ENCODE measurements around the gene PKD1L1. TPM values are rescaled to one million over a fixed set of nuclear protein-coding genes. Genes with fewer than 3 reads are reported as not detected.

PKD1L1 gene
- polyA plus RNA-seq, 1 of the 3 experiments (the other 2 are of a cell fraction), result 0.10 TPM

DNA sequence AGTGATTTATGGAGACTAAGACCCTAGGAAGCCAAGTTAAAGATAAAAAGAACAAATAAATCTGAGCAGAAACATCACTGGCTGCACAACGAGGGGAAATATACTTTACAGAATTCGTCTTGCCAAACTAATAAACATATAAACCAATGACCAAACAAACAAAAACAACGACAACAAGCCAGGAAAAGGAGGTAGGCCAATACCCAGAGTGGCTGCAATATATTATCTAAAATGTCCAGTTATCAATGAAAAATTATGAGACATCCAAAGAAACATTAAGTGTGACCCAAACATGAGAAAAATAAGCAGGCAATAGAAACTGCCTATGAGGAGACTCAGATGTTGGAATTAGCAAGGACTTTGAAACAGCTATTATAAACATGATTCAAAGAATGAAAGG is 81.0 kb downstream of the PKD1L1 start (continued):
- TF ChIP-seq, protein P1, sequence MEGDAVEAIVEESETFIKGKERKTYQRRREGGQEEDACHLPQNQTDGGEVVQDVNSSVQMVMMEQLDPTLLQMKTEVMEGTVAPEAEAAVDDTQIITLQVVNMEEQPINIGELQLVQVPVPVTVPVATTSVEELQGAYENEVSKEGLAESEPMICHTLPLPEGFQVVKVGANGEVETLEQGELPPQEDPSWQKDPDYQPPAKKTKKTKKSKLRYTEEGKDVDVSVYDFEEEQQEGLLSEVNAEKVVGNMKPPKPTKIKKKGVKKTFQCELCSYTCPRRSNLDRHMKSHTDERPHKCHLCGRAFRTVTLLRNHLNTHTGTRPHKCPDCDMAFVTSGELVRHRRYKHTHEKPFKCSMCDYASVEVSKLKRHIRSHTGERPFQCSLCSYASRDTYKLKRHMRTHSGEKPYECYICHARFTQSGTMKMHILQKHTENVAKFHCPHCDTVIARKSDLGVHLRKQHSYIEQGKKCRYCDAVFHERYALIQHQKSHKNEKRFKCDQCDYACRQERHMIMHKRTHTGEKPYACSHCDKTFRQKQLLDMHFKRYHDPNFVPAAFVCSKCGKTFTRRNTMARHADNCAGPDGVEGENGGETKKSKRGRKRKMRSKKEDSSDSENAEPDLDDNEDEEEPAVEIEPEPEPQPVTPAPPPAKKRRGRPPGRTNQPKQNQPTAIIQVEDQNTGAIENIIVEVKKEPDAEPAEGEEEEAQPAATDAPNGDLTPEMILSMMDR (IDR thresholded peaks at IDR 0.05), result no peak
- TF ChIP-seq CHD2 (IDR thresholded peaks at IDR 0.05; ENCODE audit: low read length, partially characterized antibody) (no peak), JUND (IDR thresholded peaks at IDR 0.05) (no peak), NFIC (IDR thresholded peaks at IDR 0.05; ENCODE audit: borderline replicate concordance) (no peak)
- TF ChIP-seq, protein P2, sequence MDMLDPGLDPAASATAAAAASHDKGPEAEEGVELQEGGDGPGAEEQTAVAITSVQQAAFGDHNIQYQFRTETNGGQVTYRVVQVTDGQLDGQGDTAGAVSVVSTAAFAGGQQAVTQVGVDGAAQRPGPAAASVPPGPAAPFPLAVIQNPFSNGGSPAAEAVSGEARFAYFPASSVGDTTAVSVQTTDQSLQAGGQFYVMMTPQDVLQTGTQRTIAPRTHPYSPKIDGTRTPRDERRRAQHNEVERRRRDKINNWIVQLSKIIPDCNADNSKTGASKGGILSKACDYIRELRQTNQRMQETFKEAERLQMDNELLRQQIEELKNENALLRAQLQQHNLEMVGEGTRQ (IDR thresholded peaks at IDR 0.05; ENCODE audit: borderline replicate concordance, low read depth, low read length), result no peak

DNA sequence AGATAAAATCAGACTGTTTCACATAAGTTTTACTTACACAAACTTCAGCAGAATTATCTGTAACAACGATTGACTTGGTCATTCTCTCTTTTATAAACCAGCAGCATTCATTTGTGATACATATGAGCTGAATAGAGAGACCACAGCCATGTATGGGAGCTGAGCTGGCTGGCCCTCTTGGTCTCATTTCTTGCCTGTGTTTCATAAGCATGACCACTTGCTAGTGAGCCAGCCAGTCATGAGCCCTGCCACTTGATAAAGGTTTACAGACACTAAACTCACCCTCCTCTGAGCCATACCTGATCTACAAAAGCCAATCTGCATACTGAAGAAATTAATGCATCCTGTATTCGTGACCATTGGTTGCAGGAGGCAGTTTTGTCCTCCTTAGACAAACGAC is 82.1 kb downstream of the PKD1L1 start:
- TF ChIP-seq POLR2AphosphoS5 (IDR thresholded peaks at IDR 0.05; ENCODE audit: low read depth, low read length) (no peak), GABPA (IDR thresholded peaks at IDR 0.05; ENCODE audit: low read depth) (no peak), EP300 (IDR thresholded peaks at IDR 0.05; ENCODE audit: borderline replicate concordance in 1 of 2, low read depth in 1 of 2, low read length in 1 of 2) (no peak), JUND (IDR thresholded peaks at IDR 0.05) (no peak), ELF1 (IDR thresholded peaks at IDR 0.05) (no peak), TEAD4 (IDR thresholded peaks at IDR 0.05; ENCODE audit: borderline replicate concordance, insufficient read depth) (no peak), MEF2A (IDR thresholded peaks at IDR 0.05; ENCODE audit: borderline replicate concordance, low read depth) (no peak), FOXJ3 (CRISPR knock-in tag; IDR thresholded peaks at IDR 0.05) (no peak), RCOR1 (IDR thresholded peaks at IDR 0.05; ENCODE audit: low read length) (no peak), NFIC (IDR thresholded peaks at IDR 0.05; ENCODE audit: borderline replicate concordance) (no peak)
- TF ChIP-seq, protein P3, sequence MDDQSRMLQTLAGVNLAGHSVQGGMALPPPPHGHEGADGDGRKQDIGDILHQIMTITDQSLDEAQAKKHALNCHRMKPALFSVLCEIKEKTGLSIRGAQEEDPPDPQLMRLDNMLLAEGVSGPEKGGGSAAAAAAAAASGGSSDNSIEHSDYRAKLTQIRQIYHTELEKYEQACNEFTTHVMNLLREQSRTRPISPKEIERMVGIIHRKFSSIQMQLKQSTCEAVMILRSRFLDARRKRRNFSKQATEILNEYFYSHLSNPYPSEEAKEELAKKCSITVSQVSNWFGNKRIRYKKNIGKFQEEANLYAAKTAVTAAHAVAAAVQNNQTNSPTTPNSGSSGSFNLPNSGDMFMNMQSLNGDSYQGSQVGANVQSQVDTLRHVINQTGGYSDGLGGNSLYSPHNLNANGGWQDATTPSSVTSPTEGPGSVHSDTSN (IDR thresholded peaks at IDR 0.05), result no peak
- DNase-seq, result no peak
- Histone ChIP-seq H3K79me2 (ENCODE audit: insufficient read depth) (no peaks in the 10 kb centered on the region), H3K27ac (ENCODE audit: low read depth in 2 of 2, low read length in 1 of 2) (no peak overlapping the region), H3K4me2 (no peak overlapping the region), H3K27me3 (ENCODE audit: insufficient read depth) (no peaks in the 10 kb centered on the region), H4K20me1 (ENCODE audit: insufficient read depth) (no peaks in the 10 kb centered on the region), H3F3A (replicated peaks; ENCODE audit: insufficient read depth) (no peaks in the 10 kb centered on the region), H3K9me3 (no peaks in the 10 kb centered on the region), H3K36me3 (replicated peaks in 1 of 2; ENCODE audit: control insufficient read depth in 1 of 2, insufficient read depth in 2 of 2, low read length in 1 of 2) (no peaks in the 10 kb centered on the region), H2AFZ (ENCODE audit: low read depth) (no peak overlapping the region), H3K4me1 (ENCODE audit: control insufficient read depth in 1 of 2, insufficient read depth in 2 of 2, low read depth in 1 of 2, low read length in 1 of 2) (no peaks in the 10 kb centered on the region), H3K9ac (no peak overlapping the region), H3K4me3 (ENCODE audit: low read depth in 2 of 2, low read length in 1 of 2) (no peak overlapping the region), H3K9me2 (no peaks in the 10 kb centered on the region)
- CTCF ChIA-PET, result no interaction called here
- POLR2A ChIA-PET, result no interaction called here
- 31% methylated on average over 3 of the region's 3 CpGs for WGBS (ENCODE audit: low lambda C conversion rate)

Data from SK-N-SH (cell line).